ENCODE results near the gene SSTR4.

SSTR4 gene

DNA sequence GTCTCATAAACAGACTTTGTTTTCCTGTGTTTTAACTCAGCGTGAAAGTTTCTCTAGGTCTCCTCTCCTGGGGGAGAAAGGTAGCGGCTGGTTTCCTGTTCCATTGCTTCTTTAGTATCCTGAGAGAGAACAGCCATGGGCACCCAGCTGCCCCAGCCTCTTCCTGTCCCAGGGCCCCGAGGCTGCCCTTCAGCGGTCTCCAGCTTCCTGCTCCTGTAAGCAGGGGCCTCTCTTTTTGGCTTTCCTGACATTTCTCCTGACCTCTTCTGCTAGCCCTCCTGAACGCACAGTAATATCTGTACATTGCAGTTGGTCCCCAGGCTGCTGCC, 2.4 kb upstream of the SSTR4 start:
- Histone ChIP-seq H3K36me3 (ENCODE audit: low read depth) (no peaks in the 10 kb centered on the region), H3K27ac (ENCODE audit: poor library complexity, severe bottlenecking) (no peak overlapping the region), H3K4me1 (ENCODE audit: insufficient read depth, poor library complexity, severe bottlenecking) (no peaks in the 10 kb centered on the region), H3K27me3 (ENCODE audit: insufficient read depth, poor library complexity, severe bottlenecking) (no peaks in the 10 kb centered on the region), H3K9me3 (ENCODE audit: severe bottlenecking) (no peaks in the 10 kb centered on the region), H3K4me3 (ENCODE audit: severe bottlenecking) (no peak overlapping the region)
- no peak for DNase-seq (ENCODE audit: low spot score)
- ATAC-seq (ENCODE audit: low read depth), result no peak
- TF ChIP-seq, protein P1, sequence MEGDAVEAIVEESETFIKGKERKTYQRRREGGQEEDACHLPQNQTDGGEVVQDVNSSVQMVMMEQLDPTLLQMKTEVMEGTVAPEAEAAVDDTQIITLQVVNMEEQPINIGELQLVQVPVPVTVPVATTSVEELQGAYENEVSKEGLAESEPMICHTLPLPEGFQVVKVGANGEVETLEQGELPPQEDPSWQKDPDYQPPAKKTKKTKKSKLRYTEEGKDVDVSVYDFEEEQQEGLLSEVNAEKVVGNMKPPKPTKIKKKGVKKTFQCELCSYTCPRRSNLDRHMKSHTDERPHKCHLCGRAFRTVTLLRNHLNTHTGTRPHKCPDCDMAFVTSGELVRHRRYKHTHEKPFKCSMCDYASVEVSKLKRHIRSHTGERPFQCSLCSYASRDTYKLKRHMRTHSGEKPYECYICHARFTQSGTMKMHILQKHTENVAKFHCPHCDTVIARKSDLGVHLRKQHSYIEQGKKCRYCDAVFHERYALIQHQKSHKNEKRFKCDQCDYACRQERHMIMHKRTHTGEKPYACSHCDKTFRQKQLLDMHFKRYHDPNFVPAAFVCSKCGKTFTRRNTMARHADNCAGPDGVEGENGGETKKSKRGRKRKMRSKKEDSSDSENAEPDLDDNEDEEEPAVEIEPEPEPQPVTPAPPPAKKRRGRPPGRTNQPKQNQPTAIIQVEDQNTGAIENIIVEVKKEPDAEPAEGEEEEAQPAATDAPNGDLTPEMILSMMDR (IDR thresholded peaks at IDR 0.05; ENCODE audit: poor library complexity, severe bottlenecking), result no peak

DNA sequence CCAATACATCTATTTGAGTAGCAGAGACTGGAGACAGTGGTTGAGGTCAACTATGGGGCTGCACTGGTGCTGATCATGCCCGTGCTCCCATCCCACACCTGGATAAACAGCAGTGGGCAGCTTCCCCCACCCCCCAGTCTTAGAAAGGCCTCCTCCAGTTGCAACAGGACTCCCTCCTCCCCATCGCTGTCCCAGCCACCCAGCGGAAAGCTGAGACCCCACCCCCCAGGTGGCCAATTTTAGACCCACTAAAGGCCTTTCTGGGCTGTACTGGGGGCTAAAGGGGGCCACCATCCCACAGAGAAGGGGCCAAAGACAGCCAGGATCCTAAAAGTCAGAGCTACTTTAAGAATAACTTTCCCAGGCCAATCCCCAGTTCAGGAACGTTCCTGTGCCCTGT, 1.2 kb upstream of the SSTR4 start:
- H3K27me3 ChIP-seq (ENCODE audit: insufficient read depth, poor library complexity, severe bottlenecking), result no peaks in the 10 kb centered on the region
- TF ChIP-seq, protein P1 (IDR thresholded peaks at IDR 0.05; ENCODE audit: poor library complexity, severe bottlenecking), result no peak
- ATAC-seq (ENCODE audit: low read depth) (no peak), DNase-seq (ENCODE audit: low spot score) (no peak)
- no peak overlapping the region for H3K4me3 ChIP-seq (ENCODE audit: severe bottlenecking)
- H3K27ac ChIP-seq (ENCODE audit: poor library complexity, severe bottlenecking), result no peak overlapping the region
- no peaks in the 10 kb centered on the region for H3K9me3 ChIP-seq (ENCODE audit: severe bottlenecking)
- no peaks in the 10 kb centered on the region for H3K4me1 ChIP-seq (ENCODE audit: insufficient read depth, poor library complexity, severe bottlenecking)
- no peaks in the 10 kb centered on the region for H3K36me3 ChIP-seq (ENCODE audit: low read depth)

DNA sequence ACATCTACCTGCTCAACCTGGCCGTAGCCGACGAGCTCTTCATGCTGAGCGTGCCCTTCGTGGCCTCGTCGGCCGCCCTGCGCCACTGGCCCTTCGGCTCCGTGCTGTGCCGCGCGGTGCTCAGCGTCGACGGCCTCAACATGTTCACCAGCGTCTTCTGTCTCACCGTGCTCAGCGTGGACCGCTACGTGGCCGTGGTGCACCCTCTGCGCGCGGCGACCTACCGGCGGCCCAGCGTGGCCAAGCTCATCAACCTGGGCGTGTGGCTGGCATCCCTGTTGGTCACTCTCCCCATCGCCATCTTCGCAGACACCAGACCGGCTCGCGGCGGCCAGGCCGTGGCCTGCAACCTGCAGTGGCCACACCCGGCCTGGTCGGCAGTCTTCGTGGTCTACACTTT, 619 bp downstream of the SSTR4 start:
- ATAC-seq (ENCODE audit: low read depth), result no peak
- no peak overlapping the region for H3K27ac ChIP-seq (ENCODE audit: poor library complexity, severe bottlenecking)
- DNase-seq (ENCODE audit: low spot score), result no peak
- no peaks in the 10 kb centered on the region for H3K9me3 ChIP-seq (ENCODE audit: severe bottlenecking)
- H3K4me1 ChIP-seq (ENCODE audit: insufficient read depth, poor library complexity, severe bottlenecking), result peaks cover 4% of the 10 kb centered on the region
- no peaks in the 10 kb centered on the region for H3K27me3 ChIP-seq (ENCODE audit: insufficient read depth, poor library complexity, severe bottlenecking)
- TF ChIP-seq, protein P1 (IDR thresholded peaks at IDR 0.05; ENCODE audit: poor library complexity, severe bottlenecking), result no peak
- H3K36me3 ChIP-seq (ENCODE audit: low read depth), result no peaks in the 10 kb centered on the region
- no peak overlapping the region for H3K4me3 ChIP-seq (ENCODE audit: severe bottlenecking)

DNA sequence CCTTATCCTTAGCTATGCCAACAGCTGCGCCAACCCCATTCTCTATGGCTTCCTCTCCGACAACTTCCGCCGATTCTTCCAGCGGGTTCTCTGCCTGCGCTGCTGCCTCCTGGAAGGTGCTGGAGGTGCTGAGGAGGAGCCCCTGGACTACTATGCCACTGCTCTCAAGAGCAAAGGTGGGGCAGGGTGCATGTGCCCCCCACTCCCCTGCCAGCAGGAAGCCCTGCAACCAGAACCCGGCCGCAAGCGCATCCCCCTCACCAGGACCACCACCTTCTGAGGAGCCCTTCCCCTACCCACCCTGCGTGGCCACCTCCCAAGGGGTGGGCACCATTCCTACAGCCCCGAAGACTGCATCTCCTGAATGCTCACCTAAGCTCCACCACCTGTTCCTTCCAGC, 1.3 kb downstream of the SSTR4 start:
- TF ChIP-seq, protein P1 (IDR thresholded peaks at IDR 0.05; ENCODE audit: poor library complexity, severe bottlenecking), result no peak
- H3K36me3 ChIP-seq (ENCODE audit: low read depth), result no peaks in the 10 kb centered on the region
- H3K4me3 ChIP-seq (ENCODE audit: severe bottlenecking), result no peak overlapping the region
- DNase-seq (ENCODE audit: low spot score), result no peak
- H3K4me1 ChIP-seq (ENCODE audit: insufficient read depth, poor library complexity, severe bottlenecking), result peaks cover 4% of the 10 kb centered on the region
- H3K27ac ChIP-seq (ENCODE audit: poor library complexity, severe bottlenecking), result no peak overlapping the region
- no peak for ATAC-seq (ENCODE audit: low read depth)
- H3K9me3 ChIP-seq (ENCODE audit: severe bottlenecking), result no peaks in the 10 kb centered on the region
- H3K27me3 ChIP-seq (ENCODE audit: insufficient read depth, poor library complexity, severe bottlenecking), result no peaks in the 10 kb centered on the region

DNA sequence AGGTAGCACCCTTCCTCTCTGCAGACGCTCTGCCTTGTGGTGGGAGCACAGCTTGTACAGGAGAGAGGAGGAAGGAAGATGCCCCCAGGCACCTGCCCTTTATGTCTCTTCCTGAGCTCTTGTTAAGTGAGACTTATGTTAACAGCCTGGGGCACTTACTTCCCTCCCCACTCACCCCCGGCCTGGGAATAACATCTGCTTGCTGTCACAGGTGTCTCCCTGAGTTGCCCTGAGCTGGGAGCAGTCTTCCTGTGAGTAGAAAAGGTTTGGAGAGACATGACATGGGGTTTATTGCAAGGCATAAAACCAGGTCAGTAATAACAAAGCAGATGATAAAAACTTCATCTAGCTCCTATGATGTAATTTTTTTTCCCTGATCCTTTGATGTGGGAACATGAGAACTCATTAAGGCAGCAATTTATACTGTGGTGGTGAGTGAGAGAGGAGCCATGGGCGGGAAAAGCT, 1.9 kb downstream of the SSTR4 start:
- ATAC-seq (ENCODE audit: low read depth) (no peak), DNase-seq (ENCODE audit: low spot score) (no peak)
- H3K4me1 ChIP-seq (ENCODE audit: insufficient read depth, poor library complexity, severe bottlenecking), result peaks cover 4% of the 10 kb centered on the region
- TF ChIP-seq, protein P1 (IDR thresholded peaks at IDR 0.05; ENCODE audit: poor library complexity, severe bottlenecking), result no peak
- H3K4me3 ChIP-seq (ENCODE audit: severe bottlenecking), result no peak overlapping the region
- H3K27ac ChIP-seq (ENCODE audit: poor library complexity, severe bottlenecking), result no peak overlapping the region
- no peaks in the 10 kb centered on the region for H3K9me3 ChIP-seq (ENCODE audit: severe bottlenecking)
- no peaks in the 10 kb centered on the region for H3K36me3 ChIP-seq (ENCODE audit: low read depth)
- H3K27me3 ChIP-seq (ENCODE audit: insufficient read depth, poor library complexity, severe bottlenecking), result no peaks in the 10 kb centered on the region
